Activated gamma-delta T cell treated with anti-CD3 and anti-CD28 coated beads, Interleukin-2, amount 50 U/mL, for 16 hours (primary cell): ENCODE data around the gene EPHB2.

Source experiments
- DNase-seq: peaks from one replicate; pipeline ENCODE4 v3.0.0-alpha.2; 2020; ENCODE audit warnings: low read depth

Gene EPHB2

DNA sequence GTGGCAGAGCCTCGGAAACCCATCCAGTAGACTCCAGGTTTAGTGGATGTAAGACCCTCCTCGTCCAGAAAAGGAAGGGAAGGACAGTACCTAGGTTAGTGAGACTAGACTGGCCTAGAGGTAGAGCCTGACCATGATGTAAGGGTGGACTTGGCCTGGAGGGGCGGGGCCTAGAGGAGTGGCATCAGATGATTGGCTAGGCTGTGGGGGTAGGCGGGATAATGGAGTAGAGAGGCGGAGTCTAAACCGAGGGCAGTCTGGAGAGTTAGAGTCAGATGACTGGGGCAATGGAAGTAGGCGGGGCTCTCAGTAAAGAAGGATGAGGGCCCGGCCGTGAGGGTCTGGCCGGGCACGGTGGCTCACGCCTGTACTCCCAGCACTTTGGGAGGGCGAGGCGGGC is 70.1 kb downstream of the EPHB2 start:
- DNase-seq, result no peak

DNA sequence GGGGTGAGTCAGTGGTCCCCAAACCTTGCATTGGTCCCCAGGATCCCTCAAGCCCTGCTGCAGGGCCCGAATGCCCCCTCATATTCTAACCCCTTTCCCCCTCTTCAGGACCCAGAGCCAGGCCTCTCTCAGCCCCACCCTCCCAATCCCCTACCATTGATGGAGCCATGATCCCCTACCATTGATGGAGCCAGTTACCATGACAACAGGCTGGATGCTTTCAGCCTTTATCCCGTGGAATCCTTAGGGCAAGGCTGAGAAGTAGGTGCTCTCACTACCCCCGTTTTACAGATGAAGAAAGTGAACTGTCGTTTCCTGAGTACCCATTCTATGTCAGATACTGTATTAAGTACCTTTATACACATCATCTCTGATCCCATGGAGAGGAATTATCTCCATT is 70.8 kb downstream of the EPHB2 start:
- no peak for DNase-seq

DNA sequence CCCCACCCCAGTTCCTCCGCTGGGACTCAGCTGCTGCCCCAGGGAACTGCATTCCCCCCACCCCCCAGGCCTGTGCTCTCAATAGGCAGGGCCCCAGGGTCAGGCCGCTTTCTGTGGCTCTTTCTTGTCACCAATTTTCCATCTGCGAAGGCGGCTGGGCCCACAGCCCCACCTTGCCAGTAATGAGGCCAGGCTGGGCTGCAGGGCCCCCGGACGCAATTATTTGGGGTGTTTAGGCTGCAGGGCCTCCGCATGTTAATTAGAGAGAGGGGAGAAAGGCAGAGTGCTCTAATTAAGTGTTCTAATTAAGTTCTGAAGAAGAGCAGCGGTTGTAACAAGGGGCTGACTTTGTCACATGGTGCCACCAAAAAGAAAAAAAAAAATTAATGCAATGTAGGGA is 71.8 kb downstream of the EPHB2 start:
- DNase-seq, result no peak

DNA sequence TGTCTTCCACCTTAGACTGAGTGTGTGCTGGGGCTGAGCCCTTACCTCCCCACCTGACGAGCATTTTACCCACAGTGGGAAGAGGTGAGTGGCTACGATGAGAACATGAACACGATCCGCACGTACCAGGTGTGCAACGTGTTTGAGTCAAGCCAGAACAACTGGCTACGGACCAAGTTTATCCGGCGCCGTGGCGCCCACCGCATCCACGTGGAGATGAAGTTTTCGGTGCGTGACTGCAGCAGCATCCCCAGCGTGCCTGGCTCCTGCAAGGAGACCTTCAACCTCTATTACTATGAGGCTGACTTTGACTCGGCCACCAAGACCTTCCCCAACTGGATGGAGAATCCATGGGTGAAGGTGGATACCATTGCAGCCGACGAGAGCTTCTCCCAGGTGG is 73.7 kb downstream of the EPHB2 start:
- no peak for DNase-seq

DNA sequence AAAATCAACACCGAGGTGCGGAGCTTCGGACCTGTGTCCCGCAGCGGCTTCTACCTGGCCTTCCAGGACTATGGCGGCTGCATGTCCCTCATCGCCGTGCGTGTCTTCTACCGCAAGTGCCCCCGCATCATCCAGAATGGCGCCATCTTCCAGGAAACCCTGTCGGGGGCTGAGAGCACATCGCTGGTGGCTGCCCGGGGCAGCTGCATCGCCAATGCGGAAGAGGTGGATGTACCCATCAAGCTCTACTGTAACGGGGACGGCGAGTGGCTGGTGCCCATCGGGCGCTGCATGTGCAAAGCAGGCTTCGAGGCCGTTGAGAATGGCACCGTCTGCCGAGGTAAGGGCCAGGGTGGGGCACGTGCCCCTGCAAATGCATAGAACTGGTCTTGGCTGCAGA is 74.1 kb downstream of the EPHB2 start:
- DNase-seq, result no peak

DNA sequence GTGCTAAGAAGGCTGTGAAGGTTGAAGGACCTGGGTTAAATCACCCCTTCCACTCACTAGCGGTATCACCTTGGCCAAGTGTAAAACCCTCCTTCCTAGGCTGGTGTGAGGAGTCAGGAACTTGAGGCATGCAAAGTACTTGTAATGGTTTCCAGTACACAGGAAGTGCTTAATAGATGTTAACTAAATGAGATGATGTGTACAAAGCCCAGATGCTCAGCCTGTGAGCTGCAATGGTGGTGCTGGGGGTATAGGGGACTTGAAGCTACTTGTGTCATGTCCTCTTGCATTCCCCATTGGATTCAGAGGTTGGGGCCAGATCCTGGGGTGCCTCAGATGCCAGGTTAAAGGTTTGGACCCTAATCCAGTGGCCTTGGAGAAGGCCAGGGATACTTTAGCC is 75.5 kb downstream of the EPHB2 start:
- DNase-seq, result no peak

DNA sequence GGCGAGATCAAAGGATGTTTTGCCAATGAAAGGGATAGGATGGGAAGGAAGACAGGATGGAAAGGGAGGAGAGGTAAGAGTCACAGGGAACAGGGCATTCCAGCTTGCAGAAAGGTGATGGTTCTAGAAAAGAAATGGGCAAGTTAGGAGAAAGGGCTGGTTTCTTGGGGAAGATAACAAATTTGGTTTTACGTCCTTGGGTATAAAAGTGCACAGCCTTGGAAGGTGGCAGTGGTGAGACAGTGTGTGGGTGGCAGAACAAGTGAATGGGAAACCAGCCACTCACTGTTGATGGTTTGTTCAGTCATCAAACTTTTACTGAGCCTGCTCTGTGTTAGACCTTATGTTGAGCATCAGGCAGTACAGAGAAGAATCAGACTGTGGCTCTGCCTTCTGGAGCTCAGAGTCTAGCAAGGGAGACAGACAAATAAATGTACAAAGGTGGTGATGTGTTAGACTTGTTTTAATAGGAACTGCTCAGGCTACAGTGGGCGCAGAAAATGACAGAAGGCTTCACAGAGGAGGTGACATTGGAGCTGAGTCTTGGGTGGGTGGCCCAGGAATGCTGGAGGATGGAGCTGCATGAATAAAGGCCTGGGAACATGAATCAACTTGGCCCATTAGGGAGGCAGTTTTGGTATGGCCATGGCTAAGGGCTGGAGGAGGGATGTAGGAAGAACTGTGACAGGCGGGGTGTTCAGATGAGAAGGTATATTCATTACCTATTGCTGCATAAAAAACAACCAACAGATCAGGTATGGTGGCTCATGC is 76.3 kb downstream of the EPHB2 start:
- DNase-seq, result no peak

DNA sequence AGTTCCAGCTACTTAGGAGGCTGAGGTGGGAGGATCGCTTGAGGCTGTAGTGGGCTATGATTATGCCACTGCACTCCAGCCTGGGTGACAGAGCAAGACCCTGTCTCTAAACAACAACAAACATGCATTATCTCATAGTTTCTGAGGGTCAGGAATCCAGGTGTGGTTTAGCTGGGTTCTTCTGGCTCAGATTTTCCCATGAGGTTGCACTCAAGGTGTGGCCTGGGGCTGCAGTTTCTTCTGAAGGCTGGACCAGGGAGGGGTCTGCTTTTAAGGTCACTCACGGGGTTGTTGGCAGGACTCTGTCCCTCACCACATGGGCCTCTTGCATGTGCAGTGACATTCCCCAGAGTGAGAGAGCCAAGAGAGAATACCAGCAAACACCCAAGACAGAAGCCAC is 77.0 kb downstream of the EPHB2 start:
- DNase-seq, result no peak

DNA sequence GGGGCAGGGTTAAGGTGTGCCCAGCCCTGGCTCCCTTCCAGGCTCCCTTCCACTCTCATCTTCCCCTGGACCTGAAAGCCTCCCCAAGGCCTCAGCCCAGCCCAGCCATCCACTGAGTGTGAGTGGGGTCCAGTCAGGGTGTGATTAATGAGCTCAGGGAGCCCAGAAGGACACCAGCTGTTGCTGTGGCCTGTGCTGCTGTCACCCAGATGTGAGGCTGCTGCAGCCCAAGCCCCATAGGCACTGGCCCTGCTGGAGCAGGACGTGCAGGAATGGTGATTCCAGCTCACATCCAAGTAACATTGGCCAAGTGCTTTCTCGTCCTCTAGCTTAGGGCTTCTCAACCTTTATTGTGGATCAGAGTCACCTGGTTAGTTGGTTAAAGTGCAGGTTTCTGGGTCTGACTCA is 77.6 kb downstream of the EPHB2 start:
- no peak for DNase-seq

DNA sequence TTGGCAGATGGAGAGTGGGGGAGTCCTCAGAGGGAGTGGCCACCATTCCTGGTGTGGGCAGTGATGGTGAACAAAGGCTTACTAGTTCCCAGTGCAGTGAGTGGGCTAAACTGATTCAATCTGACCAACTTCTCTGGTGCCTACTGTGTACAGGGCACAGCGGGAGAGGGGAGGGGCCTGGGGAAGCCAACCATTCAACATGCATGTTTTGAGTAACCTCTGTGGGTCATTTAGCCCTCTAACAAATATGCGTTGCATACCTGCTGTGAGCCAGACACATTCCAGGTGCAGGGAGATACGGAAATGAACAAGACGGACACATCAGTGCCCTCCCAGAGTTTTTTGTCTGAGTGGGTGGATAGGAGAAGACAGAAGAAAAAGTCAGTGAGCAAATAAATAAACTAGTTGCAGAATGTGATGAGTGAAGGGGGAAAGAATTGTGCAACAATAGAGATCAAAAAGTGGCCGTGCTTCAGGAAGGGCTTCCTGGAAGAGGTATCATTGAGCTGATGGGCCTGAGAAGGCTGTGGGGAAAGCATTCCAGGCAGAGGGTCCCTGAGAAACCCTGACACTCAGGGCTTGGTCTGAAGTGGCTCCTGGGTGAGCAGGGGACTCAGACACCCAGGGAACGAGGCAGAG is 78.8 kb downstream of the EPHB2 start:
- DNase-seq, result no peak

DNA sequence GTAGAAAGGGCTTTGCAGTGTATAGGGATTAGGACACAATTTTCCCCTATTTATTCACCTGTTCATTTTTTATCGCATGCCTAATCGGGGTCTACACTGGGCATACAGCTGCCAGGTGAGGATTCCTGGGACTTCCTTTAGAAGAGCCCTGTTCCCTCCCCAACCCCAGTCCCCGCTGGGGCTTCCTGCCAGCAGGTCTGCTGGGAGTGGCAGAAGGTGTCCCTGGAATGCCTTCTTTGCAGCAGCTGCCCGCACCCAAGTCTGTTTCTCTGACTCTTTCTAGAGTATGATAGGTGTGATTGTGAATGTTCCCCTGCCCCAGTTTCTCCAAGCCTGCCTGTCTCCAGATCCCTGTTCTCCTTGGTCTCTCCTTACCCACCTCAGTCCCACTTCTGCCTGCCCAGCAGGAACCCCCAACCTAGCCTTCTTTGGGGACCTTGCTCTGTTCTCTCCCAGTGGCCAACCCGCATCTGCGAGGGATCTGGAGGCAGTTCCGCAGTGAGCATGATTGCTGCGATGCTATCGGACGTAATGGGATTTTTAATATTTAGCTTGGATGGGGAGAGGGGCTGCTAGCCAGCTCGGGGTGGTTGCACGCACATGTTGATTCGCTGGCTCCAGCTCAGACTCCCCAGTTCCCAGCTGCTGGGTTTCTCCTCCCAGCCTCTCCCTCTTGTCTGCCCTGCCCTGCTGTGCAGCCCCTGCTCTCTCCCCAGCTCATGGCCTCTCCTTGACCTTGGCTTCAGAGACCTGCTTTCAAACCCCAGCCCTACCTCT is 79.8 kb downstream of the EPHB2 start:
- DNase-seq, result no peak

DNA sequence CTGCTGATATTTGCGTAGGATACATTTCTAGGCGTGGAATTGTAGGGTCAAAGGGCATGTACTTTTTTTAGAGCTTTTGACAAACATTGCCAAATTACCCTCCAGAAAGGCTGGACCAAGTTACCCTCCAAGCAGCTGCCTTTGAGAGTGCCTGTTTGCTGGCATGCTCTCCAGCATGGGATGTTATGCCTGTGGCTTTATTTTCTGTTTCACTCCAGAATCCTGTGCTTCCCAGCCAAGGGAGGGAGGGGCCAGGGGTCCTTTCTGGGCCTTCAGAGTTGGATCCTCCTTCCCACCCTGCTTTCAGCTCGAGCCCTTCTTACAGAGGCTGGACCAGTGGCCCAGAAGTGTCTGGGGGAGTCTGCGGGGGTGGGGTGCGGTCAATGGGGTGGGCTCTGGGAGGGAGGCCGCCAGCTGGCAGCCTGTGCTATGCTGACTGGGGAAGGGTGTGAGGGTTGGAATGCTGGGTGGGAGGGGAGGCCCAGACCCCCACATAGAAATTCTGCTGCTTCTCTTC is 81.2 kb downstream of the EPHB2 start:
- DNase-seq, result no peak

DNA sequence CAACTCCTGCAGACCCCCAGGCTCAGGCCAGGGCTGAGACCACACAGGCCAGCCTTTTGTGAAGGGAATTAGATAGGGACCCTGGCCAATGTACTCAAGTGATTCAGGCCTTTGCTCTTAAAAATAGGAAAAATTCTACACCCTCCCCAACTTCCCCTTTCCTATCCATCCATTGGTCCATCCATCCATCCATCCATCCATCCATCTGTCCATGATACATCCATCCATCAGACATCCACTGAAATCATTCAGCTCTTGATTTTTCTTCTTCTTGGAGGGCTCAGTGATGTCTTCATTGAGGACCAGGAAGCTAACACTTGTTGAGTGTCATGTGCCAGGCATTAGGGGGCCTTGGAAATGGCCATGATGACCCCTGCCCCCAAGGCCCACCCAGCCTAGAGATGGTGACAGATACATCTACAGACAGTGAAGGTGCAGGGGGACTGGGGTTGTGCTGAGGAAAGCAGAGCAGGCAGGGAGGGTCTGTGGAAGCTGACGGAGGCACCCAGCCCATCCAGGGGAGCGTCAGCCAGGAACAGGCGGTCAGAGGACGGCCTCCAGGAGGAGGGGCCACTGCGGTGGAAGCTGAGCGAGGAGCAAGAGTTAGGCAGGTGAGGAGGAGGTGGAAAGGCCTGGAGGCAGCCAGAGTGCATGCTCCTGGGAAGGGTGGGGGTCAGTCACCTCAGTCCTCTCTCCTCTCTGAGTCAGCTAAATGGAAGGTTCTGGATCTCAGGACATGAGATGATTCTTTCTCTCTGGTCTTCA is 81.9 kb downstream of the EPHB2 start:
- DNase-seq, result no peak

DNA sequence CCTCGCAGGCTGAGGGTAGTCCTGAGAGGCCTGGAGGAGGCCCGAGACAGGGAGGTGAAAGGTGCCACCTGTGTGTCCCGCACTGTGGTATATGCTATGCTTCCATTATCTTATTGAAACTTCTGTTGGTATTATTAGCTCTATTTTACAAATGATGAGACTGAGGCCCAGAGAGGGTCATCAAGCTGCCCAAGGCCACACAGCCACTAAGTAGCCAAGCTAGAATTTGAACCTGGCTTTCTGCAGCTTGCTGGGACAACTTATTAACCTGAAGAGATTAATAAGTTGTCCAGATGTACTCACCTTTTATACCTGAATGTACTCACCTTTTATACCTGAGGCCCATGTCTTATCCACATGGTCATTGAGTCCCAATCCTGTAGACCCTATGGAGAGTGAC is 83.0 kb downstream of the EPHB2 start:
- no peak for DNase-seq

DNA sequence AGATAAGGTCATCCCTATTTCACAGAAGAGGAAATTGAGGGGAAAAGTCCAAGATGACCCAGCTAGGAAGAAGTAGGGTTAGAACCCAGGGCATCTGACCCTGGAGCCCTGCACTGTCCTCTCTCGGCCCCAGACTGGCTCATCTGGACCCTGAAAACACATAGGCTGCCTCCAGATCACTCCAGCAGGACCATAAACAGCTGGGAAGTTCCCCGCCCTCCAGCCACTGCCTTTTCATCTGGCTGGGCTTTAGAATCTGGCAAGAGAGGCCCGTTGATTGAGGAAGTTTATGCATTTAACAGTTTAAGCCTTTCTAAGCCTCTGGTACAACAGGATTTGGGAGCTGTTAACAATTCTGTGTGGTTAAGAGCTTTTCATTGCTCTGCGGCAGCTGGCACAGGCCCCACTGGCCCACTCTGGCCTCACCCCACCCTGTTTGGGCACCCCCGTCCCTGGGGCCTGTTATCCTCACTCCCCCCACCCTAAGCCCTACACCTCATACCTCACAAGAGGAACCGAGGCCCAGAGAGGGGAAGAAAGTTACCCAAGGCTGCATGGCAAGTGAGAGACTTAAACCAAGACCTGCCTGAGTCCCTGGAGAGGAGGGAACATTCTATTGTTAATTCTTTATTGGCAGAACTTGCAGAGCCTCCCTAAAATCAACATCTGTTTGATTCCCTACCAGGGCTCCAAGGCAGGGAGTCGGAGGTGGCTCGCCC is 84.2 kb downstream of the EPHB2 start:
- DNase-seq, result no peak

DNA sequence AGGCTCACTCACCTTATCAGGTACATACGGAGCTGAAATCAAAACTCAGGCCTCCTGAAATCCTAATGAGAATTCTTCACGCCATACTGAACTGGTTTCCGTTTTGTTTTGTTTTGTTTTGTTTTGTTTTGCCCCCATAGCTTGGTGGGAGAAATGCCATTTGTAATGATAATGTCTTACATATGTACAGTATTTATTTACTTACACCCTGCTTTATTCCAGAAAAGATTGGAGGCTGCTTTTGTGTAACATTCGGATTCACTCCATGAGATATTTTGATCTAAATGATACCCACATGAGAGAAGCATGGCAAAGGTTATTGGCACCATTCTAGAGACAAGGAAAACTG is 84.7 kb downstream of the EPHB2 start:
- no peak for DNase-seq

DNA sequence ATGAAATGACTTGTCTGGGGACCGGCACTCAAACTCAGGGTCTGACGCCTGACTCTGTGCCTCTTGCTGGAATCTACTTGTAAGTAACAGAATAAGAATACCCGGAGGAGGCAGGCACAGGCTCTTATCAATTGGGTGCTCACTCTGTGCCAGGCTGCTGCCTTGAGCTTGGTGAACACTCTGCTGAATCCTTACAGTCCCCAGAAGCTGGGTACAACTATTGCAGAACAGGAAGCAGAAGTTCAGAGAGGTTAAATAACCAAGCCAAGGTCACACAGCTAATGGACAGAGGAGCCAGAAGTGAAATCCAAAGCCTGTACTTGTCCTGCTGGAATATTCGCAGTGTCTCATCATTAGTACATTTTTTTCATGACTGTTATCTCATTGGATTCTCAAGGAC is 86.0 kb downstream of the EPHB2 start:
- no peak for DNase-seq

DNA sequence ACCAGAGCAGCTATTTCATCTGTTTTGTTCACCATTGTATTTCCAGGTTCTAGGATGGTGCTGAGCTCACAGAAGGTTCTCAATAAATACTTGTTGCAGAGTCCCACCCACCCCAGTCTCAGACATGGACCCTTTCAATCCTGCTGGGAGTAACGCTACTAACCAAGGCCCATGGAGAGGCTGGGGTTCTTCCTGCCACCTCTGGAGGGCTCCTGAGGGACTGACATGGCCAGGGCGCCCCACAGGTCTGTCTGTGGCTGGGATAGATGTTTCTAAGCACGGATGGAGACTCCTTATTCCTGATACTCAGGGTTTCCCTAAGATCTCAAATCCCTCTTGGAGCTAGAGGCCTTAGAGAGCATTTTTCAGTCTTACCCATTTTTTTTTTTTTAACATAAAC is 87.4 kb downstream of the EPHB2 start:
- no peak for DNase-seq

DNA sequence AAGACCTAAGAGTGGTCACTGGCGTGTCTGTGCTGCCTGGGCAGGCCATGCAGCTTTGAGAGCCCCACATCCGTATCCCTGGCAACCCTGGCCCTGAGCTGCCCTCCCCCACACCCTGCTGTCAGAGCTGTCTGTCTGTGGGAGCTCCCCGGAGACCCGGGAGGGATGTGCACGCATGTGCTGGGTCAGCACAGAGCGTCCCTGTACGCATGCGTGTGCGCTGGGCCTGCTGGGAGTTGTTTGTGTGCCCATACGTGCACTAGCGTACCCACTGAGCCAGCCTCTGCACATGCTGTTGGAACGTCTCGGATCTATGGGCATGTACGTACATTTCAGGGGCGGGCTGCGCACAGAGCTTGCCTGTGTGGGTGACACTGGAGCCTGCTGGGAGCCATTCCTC is 89.3 kb downstream of the EPHB2 start:
- no peak for DNase-seq

DNA sequence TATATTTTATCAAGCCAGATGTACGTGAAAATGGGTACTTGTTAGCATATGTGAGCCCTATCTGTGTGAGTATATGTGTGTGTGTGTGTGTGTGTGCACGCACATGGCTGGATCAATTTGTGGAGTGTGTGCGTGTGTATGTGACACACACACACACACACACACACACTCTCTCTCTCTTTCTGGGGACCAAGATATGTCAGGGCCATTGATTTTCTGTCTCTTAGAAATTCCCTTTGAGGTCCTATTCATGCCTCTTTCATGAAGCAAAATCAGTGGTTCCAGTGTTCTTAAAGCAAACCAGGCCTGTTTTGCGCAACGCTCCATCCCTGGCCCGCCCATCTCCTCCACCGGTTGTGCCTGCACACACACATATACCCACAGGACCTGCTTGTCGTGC is 90.0 kb downstream of the EPHB2 start:
- DNase-seq, result no peak

DNA sequence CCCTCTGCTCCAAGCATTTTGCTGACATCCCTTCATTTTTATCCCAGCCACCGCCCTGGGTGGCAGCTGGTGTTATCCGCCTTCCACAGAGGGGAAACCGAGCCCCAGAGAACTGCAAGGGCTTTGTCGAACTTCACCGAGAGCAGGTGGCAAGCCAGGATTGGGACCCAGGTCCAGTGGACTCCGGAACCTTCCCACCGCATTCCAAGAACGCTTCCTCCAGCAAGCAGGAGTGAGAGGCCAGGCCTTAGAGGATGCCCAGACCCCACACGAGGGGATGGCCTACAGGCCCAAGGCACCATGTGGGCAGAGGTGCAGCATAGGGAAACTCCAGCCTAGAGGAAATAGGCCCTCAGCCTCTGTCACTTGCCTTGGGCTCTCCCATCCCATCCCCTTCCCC is 90.7 kb downstream of the EPHB2 start:
- DNase-seq, result no peak

DNA sequence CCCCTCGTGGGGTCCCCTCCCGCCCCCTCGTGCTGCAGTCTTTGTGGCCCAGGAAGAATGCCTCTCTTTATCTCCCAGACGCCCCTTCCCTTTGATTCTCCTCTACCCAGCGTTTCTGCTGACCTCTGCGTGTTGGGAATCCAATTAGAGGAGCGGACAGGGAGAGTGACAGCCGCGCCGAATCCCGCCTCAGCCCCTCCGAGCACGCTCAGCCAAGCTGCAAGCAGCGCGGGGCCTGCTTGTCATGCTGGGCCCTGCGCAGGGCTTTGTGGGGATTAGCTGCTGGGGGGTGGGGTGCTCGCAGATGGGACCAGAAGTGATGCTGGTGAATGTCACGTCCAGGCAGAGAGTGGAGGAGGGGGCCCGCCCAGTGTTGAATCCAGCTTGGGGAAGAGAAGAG is 91.1 kb downstream of the EPHB2 start:
- no peak for DNase-seq
